GM18526 (cell line): ENCODE measurements around the gene MTERF4.

Experiments used
- POLR2A ChIP-seq: IDR thresholded peaks from 3 replicates; pipeline ENCODE4 v1.6.1; 2011; ENCODE audit not compliant: insufficient read length; ENCODE audit errors: extremely low read depth

The MTERF4 gene

DNA sequence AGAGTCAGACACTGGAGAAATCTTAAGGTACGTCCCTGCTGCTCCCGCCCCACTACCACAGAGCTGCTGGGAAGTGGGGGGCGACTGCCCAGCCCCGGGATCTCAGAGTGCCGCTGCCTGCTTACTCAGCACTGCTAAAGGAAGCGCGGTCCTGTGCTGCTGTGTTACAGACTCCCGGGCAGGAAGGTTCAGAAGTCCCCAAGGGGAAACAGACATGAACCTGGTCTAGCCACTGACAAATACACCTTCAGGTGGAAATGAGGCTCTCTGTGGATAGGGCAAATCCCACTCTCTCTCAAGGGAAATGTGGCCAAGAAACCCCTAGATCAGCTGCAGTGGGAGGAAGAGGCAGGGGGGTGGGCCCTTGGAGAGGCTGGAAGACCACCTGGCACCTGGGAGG, 13.7 kb downstream of the MTERF4 start:
- no peak for TF ChIP-seq POLR2A

DNA sequence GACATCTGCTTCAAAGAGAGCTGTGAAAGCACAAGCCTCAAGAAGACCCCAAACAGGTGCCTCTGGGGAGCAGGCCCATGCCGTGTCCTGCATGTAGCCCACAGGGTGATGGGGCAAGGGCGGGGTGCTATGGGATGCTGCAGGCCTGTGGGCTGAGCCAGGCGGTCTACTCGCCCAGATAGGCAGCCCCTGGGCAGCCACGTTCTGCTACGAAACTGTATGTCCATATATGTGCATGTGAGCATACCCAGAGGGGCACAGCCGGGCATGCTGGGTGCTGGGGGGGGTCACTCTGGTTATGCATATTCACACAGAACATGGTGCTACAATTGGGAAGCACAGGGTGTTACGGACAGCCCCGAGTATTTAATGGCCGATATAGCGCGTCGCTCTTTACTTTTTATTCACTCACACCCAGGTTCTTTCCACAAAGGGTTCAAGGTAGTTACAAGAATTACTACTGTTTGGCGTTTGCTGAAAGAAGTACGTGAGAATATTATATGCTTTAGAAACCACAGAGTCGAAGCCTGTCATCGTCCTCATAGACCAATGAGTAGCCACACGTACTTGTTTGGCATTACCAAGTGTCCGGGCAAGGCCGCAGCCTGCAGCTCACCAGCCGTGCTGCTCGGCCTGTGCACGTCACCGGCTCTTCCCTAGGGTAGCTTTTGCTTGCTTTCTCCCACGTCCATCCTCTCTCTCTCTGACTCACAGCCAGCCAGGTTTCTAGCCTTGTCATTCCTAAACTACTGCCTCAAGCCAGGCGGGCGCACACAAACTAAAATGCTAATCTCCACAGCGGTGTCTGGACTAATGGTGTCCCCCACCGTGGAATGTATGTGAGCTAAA, 14.4 kb downstream of the MTERF4 start:
- TF ChIP-seq POLR2A, result no peak

DNA sequence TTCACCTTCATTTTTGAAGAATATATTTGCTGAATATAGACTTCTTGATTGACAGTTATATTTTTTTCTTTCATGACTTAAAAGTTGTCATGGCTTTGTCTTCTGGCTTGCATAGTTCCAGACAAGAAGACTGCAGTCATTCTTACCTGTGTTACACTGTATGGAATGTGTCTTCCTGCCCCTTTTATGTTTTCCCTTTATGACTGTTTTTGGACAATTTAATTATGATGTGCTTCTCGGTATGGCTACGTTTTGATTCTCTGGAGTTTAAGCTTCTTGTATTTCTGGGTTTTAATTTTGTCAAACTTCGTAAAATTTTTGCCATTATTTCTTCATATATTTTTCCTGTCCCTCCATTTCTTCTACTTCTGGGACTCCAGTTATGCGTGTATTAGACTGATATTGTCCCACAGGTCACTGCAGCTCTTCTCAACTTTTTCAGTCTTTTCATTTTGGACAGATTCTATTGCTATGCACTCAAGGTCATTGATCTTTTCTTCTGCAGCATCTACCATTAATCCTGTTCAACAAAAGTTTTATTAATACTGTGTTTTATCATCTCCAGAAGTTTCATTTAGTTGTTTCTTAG, 17.1 kb downstream of the MTERF4 start:
- no peak for TF ChIP-seq POLR2A

DNA sequence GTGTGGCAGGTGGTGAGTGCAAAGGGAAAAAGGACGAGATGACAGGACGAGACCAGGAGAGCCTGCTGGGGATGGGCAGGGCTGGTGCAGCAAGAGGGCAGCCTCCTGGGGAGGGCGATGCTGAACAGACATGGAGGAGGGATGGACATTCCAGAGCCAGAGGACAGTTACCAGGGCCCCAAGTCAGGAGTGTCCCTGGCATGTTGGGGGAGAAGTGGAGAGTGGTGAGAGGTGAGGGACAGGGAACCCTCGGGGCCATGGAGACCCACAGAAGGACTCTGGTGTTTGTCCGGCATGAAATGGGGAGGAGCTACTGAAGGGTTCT, 19.0 kb downstream of the MTERF4 start:
- TF ChIP-seq POLR2A, result no peak

DNA sequence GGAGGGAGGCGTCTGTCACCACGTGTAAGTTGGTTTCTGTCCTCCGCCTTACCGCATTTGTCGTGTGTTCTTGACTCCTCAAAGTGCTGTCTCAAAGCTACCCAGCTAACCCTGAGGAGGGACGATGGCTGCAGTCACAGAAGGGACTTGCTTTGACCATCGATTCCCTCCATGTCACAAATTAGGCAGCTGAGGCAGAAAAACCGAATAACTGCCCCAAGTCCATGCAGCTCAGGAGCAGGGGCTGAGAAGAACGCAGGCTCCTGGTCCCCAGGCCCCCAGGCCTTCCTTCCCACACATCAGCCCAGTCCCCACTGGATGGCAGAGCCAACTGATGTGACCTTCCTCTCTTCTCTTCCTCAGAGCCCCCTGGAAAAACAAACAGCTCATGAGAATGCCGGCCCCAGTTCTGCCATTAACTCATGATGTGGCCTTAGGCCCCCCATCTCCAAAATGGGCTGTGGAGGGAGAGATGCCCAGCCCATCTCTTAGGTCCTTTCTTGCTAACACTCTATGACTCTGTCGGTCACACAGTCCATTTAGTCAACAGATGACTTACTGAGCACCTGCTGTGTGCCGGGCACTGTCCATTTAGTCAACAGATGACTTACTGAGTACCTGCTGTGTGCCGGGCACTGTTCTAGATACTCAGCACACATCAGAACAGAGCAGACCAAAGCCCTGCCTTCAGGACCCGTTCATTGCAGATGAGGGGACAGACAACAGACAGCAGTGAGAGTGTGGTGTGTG, 19.6 kb downstream of the MTERF4 start:
- no peak for TF ChIP-seq POLR2A

DNA sequence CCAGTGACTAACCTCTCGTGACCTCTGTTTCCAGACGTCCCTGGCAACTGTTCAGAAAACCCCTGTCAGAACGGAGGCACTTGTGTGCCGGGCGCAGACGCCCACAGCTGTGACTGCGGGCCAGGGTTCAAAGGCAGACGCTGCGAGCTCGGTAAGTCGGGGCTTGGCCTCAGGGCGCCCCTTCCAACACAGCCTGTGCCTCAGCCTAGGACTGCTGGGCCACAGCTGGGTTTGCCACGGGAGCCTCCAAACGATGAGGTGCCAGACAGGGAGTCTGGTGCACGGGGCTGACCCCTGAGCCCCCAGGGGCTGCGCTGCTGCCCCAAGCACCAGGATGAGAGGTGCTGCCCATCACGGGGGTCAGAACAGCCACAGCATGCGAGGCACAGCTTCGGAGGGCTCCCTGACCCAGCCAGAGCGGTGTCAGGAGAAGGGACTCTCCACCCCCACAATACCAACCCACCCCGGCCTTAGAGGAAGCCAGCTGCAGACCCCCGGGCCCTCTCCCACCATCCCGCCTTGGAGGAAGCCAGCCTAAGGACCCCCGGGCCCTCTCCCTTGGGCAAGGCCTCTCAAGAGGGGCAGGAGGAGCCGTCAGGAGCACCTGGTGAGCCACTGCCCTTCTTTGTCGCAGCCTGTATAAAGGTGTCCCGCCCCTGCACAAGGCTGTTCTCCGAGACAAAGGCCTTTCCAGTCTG, 20.3 kb downstream of the MTERF4 start:
- TF ChIP-seq POLR2A, result no peak

DNA sequence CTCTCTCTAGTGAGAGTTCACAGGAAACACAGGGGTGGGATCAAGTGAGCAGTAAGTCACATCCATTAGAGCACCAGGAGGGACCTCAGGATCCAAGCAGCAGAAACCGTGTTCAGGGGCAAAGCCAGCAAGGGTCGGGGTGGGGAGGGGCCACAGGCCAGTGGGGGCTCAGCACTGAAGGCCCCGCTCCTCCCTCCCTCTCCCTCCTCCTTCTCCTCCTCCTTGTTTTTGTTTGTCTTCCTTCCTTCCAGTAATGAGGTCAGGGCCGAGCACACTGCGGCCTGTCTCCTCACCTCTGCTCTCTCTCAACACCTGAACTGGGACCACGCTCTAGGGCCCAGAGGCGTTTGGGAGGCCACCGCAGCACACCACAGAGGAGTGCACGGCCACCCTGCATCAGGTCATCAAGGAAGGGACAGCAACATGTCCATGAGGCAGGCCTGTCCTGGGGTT, 20.9 kb downstream of the MTERF4 start:
- no peak for TF ChIP-seq POLR2A

DNA sequence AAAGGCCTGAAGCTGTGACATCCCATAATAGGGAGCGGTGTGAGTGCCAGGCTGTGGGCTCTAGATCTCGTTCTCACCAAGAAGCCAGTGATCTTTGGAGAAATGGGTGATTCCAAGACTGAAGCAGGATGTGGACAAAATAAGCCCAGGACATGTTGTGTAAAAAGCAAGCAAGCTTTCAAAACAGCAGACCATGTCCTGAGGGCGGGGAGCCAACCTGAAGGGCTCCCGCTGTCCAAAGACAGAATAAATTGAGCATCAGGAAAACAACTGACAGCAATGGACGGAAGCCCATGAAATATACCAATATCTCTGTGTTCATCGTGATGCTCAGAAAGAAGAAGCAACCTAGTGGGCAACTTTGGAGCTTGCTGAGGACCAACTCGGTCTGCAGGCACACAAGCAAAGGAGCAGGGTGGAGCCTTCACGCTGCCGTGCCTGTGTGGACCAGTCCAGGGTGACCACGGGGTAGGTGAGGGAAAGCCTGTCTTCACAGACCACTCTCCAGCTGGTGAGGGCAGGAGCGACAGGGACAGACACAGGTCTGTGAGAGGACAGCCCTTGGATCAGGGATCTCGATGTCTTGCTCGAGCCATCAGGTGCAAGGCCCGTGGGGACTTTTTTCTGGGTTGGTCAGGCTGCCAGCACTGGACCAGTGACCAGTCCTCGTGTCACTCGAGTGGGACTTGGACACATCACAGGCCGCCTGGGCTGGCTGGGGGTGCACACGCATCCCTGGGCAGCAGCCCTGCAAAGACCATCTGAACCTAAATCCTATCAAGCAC, 21.5 kb downstream of the MTERF4 start:
- TF ChIP-seq POLR2A, result no peak

DNA sequence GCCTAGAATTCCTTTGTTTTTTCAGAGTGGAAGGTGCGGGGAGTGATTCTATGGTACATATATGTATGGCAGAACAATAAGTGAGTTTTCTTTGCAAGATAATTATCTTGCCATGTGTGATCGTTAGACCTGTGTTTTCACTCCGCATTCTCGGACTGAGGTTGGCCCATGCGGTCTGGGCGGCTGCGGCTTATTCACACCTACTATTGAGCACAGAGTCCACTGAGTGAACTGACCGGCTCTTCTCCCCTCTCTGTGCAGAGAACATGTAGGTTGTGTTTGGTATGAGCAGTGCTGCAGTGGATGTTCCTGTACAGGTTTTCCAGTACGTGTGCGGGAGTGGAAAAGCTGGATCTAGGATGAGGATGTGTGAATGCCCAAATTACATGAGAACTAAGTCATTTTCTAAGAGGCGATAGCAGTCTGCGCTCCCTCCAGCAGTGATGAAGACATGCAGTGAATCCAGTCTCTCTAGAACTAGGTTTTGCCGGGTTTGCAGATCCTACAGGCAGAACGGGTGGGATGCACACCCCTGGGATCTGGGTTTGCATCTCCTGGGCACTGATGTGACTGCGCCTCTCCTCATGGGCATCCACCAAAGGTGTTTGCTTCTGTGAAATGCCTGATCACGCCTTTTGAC, 27.1 kb downstream of the MTERF4 start:
- TF ChIP-seq POLR2A, result no peak

DNA sequence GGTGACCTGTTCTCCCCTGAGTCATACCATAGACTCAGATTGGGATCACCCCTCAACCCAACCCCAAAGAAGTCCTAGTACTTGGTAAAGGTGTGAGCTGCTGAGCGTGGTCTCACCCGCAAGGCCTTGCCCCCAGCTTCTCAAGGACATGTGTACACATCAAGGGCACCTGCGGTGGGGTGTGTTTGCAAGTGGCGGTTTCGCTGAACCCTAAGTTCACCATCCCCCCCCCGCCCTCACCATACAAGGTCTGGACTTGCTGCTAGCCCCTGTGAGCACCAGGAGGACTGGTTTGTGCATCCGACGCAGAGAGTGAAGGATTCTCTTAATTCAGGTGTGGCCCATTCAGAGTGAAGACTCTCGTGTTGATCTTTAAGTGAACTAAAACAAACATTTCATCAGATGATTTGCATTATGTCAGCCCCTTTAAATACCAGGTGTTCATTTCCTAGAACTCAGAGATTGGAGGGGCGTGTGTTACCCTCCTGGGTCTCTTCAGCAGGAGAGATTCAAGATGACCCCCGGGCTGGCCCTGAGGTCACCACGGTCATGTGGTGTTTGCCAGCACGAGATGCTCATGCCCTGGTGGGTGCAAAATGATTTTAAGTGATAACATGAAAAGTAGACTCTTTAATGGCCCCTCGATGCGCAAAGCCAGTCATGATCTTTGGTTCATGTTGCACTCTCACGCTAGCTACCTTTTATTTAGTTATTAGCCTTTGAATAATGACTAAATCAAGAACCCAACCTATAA, 27.8 kb downstream of the MTERF4 start:
- no peak for TF ChIP-seq POLR2A

DNA sequence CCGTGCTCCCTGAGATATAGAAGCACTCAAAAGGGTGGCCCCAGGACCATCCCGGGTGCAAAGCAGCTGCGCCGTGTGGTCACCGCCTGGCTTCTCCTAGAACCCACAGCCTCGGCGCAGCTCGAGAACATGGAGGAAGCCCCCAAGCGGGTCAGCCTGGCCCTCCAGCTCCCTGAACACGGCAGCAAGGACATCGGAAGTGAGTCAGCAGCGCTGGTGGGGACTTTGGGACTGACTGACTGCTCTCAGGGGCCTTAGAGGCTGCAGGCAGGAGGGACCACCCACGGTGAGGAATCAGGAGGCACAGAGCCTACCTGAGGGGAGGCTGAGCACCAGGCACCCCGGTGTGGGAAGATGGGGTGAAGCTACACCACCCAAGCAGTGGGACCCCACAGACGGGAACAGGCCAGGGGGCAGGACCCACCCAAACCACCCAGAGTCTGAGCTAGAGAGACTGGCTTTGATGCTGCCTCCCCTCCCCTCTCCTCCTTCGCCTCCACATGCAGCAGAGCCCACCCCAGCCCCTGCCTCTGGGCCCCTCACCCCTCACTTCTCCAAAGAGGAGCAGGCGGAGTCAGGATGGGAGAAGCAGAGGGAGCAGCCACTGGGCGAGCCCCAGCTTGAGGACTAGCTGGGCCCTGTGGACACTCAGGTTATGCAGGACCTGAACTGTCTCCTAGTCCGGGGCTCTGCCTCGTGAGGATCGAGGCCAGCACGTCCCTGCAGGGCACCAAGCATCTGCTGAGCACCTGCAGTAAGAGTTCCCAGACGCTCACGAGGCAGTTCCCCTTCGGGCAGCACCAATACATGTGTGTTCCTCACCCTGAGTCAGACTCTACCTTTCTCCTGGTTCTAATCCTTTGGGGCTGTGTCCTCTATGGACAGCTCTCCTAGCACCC, 28.7 kb downstream of the MTERF4 start:
- no peak for TF ChIP-seq POLR2A

DNA sequence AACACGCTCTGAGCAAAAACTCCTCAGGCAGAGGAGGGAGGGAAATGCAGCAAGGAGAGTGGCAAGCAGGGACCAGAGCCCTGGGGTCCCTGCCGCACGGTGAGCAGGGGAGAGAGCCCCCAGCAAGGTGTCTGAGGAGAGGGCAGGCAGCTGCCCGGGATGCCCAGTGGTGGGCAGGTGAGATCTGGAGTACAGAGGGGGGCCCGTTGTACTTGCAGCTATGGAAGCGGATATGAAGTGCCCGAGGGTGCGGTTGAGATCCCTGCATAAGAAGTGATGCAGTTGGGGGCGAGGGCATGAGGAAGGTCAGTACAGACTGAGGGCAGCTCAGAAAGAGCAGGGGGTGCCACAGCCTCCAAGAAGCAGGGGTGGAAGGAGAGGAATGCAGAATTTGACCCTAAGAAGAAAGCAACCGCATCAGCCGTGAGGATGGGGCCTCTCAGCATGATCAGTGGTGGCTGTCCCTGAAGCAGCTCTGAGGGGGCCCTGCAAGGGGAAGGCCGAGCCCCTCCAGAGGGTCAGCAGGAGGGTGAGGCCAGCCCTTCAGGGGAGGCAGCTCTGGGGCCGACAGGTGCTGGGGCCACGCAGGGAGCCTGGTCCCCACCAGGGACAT, 29.4 kb downstream of the MTERF4 start:
- no peak for TF ChIP-seq POLR2A
